NB4 (cell line): Measurements from ENCODE around the gene NOD1.
A peak's percentile ranks its signal among the peaks of the same experiment; 100 is the strongest.

Source experiments
- CTCF ChIP-seq: IDR thresholded peaks from one replicate; pipeline ENCODE4 v1.5.1; 2012; ENCODE audit warnings: low read depth, low read length
- MAX ChIP-seq: IDR thresholded peaks from 2 replicates; pipeline ENCODE4 v1.6.1; 2011; ENCODE audit warnings: low read depth, low read length
- MYC ChIP-seq: IDR thresholded peaks from 2 replicates; pipeline ENCODE4 v1.6.1; 2011; ENCODE audit warnings: low read depth, low read length
- POLR2A ChIP-seq: IDR thresholded peaks from 2 replicates; pipeline ENCODE4 v1.6.1; 2011; ENCODE audit warnings: mild to moderate bottlenecking; ENCODE audit not compliant: insufficient read length; ENCODE audit errors: extremely low read depth

GRCh38 chr7:30445770-30446169 lies 32.8 kb downstream of the NOD1 start:
- peak; percentile 86 for TF ChIP-seq MAX
- peak; percentile 85 for TF ChIP-seq CTCF
- TF ChIP-seq MYC = peak; percentile 94
- no peak for TF ChIP-seq POLR2A
